ENCODE measurements around the gene ADCY7. TPM values are rescaled to one million over a fixed set of nuclear protein-coding genes. Genes with fewer than 3 reads are reported as not detected.

Gene ADCY7
- total RNA-seq, 1 experiment from 2014 or later: 39.3 TPM

DNA sequence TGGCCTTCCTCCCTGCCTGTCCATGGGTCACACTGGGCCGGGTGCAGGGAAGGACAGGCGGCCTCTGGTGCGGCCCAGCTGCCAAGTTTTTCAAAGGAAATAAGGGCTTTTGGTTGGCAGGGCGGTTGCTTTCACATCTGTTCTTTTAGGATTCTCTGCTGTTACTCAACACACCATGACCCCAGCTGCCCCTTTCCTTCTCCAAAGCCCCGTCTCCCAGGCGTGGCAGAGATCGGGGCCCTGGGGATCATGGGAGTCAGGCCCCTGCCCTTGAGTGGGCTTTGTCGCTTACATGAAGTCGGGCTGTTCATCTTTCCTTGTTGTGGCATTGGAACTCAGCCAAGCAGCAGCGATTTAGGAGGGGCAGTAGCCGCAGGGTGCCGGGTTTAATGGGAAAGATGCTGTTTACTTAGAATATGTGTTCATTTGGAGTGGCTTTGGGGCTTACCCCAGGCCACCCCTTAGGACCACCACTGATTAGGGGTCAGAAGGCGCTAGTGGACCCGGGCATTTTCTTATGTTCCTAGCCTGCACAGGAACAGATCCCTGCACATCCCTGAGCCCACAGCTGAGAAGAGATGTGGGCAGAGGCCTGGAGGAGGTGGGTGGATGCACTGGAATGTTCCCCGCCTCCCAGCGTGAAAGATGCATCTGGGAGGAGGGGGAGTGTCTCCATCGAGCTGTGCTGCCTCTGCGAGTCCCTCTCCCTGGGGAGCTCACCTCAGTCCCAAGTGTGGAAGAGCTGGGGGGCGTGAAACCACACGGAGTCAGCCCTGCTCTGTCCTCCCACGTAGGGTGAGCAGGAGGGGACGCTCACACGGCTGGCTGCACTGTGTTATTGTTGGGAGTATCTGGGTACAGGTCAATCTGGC, 6.8 kb upstream of the ADCY7 start:
- Histone ChIP-seq H3K36me3 (ENCODE audit: low read depth) (no peaks in the 10 kb centered on the region), H4K20me1 (ENCODE audit: insufficient read depth) (no peaks in the 10 kb centered on the region), H3K4me1 (replicated peaks; ENCODE audit: insufficient read depth) (peaks cover 7% of the 10 kb centered on the region; the same call in 1 of the 2 replicates), H3K79me2 (ENCODE audit: low read depth) (no peaks in the 10 kb centered on the region), H3F3A (ENCODE audit: insufficient read depth, low read depth) (peaks cover 10% of the 10 kb centered on the region; the same call in 1 of the 2 replicates), H3K4me3 (no peak overlapping the region), H3K9me3 (ENCODE audit: insufficient read depth, low read depth) (no peaks in the 10 kb centered on the region), H3K27ac (no peak overlapping the region), H3K27me3 (ENCODE audit: insufficient read depth, low read depth) (no peaks in the 10 kb centered on the region), H3K4me2 (no peak overlapping the region), H3K9me2 (ENCODE audit: insufficient read depth) (no peaks in the 10 kb centered on the region), H2AFZ (no peak overlapping the region)
- ChIA-PET CTCF (no interaction called here), POLR2A (ENCODE audit: unreplicated experiment) (no interaction called here)
- no peak for TF ChIP-seq CTCF (conservative IDR thresholded peaks at IDR 0.05)
- no peak for TF ChIP-seq EZH2 (IDR thresholded peaks at IDR 0.05; ENCODE audit: low read depth)
- no peak for DNase-seq
- no TSS peak for BruUV-seq (replicated peaks)
- intact Hi-C loops (cut with micrococcal nuclease; ENCODE audit: unreplicated experiment): no loop called here

DNA sequence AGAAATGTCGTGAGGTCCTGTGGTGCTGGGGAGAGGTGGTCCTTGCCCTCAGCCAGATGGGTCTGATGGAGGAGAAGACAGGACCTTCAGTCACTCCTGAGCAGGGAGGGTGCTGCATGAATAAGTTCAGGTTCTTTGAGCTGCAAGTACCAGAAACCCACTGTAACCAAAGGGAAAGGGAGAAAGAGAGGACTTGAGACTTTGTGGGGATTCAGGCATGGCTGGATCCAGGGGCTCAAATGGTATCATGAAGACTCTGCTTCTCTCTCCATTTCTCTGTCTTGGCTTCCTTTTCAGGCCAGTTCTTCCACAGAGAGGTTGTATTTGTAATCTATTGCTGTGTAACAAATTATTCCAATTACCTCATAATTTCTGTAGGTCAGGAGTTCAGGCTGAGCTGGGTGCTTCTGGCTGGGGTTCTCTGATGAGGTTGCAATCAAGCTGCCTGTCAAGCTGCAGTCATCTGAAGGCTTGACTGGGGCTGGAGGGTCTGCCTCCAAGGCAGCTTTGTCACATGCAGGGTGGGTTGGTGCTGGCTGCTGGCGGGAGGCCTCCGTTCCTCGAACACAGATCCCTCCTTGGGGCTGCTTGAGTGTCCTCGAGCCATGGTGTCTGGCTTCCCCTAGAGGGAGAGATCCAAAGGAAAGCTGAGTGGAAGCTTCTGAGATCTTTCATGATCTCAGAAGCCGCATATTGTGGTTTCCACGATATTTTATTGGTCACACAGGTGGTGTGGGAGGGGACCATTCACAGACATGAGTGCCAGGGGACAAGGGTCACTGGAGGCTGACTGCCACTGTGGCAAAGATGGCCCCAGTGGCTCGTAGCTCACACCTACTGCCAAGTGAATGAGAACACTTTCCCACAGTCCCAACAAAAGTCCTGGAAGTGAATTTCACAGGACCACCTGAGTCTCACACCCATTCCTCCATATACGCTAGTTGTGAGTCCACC, 5.9 kb upstream of the ADCY7 start:
- H3K4me1 ChIP-seq (replicated peaks; ENCODE audit: insufficient read depth): peaks cover 13% of the 10 kb centered on the region; the same call in 1 of the 2 replicates
- CTCF ChIA-PET: no interaction called here
- no TSS peak for BruUV-seq (replicated peaks)

More for the DNA sequence above, 5.9 kb upstream of the ADCY7 start:
- no peaks in the 10 kb centered on the region for H3K36me3 ChIP-seq (ENCODE audit: low read depth)
- H3K9me3 ChIP-seq (ENCODE audit: insufficient read depth, low read depth): no peaks in the 10 kb centered on the region
- no peaks in the 10 kb centered on the region for H3K27me3 ChIP-seq (ENCODE audit: insufficient read depth, low read depth)
- POLR2A ChIA-PET (ENCODE audit: unreplicated experiment): no interaction called here
- H3F3A ChIP-seq (ENCODE audit: insufficient read depth, low read depth): peaks cover 19% of the 10 kb centered on the region; the same call in 1 of the 2 replicates
- no peak overlapping the region for H3K4me2 ChIP-seq
- no peak overlapping the region for H3K27ac ChIP-seq
- H3K79me2 ChIP-seq (ENCODE audit: low read depth): no peaks in the 10 kb centered on the region
- intact Hi-C loops (cut with micrococcal nuclease; ENCODE audit: unreplicated experiment): no loop called here
- TF ChIP-seq EZH2 (IDR thresholded peaks at IDR 0.05; ENCODE audit: low read depth) (no peak), CTCF (conservative IDR thresholded peaks at IDR 0.05) (no peak)
- H3K9me2 ChIP-seq (ENCODE audit: insufficient read depth): no peaks in the 10 kb centered on the region
- DNase-seq: no peak
- no peak overlapping the region for H2AFZ ChIP-seq
- no peaks in the 10 kb centered on the region for H4K20me1 ChIP-seq (ENCODE audit: insufficient read depth)
- H3K4me3 ChIP-seq: no peak overlapping the region
